Transverse colon (tissue), 4 donors: ENCODE measurements around the gene AOC1.

Source experiments
- CTCF ChIP-seq, 5 experiments: fragments of 200-600 bp in 3 of 5; fragments of 450-650 bp in 2 of 5; sonication (generic) in 3 of 5; IDR thresholded peaks; 1 replicate in 2 of 5; 2 replicates in 3 of 5; pipeline ENCODE4 v1.5.1; 2016 to 2017; ENCODE audit warnings: antibody characterized with exemption in 5 of 5, inconsistent platforms in 3 of 5, mild to moderate bottlenecking in 2 of 5, moderate library complexity in 1 of 5
- EP300 ChIP-seq: sonication (generic); formaldehyde crosslinking; IDR thresholded peaks from one replicate; pipeline ENCODE4 v1.6.1; 2017; ENCODE audit warnings: antibody characterized with exemption, low read depth
- POLR2A ChIP-seq: fragments of 450-650 bp; IDR thresholded peaks from one replicate; pipeline ENCODE4 v1.6.1; 2016; ENCODE audit warnings: antibody characterized with exemption, mild to moderate bottlenecking, moderate library complexity
- POLR2AphosphoS5 ChIP-seq, 3 donors: sonication (generic); formaldehyde crosslinking; IDR thresholded peaks; one replicate each; pipeline ENCODE4 v1.6.1; 2016; ENCODE audit warnings: antibody characterized with exemption in 3 of 3

- no peak for TF ChIP-seq CTCF (IDR thresholded peaks at IDR 0.05)
- no peak for TF ChIP-seq POLR2AphosphoS5 (IDR thresholded peaks at IDR 0.05)
- no peak for TF ChIP-seq POLR2A
- no peak for TF ChIP-seq EP300
Measured at GRCh38 chr7:150854066-150855000, 2.0 kb downstream of the AOC1 start.
